Ectodermal cell (in vitro differentiated cells): ENCODE data around the gene KCTD8.

Source experiments
- H3K27ac ChIP-seq: 2 replicates; pipeline ENCODE4 v1.7.0; 2013; ENCODE audit warnings: mild to moderate bottlenecking, low read depth, low read length; ENCODE audit not compliant: insufficient read depth, poor library complexity, severe bottlenecking
- H3K27me3 ChIP-seq: 2 replicates; pipeline ENCODE4 v1.7.0; 2013; ENCODE audit warnings: mild to moderate bottlenecking, low read length; ENCODE audit not compliant: insufficient read depth, control insufficient read depth, poor library complexity, severe bottlenecking
- H3K36me3 ChIP-seq: one replicate; pipeline ENCODE4 v1.7.0; 2013; ENCODE audit warnings: low read length; ENCODE audit not compliant: control insufficient read depth, insufficient read depth
- H3K4me1 ChIP-seq: one replicate; pipeline ENCODE4 v1.7.0; 2013; ENCODE audit warnings: low read length; ENCODE audit not compliant: control insufficient read depth, insufficient read depth
- H3K4me3 ChIP-seq: 2 replicates; pipeline ENCODE4 v1.7.0; 2013; ENCODE audit warnings: low read depth, low read length, control low read depth; ENCODE audit not compliant: insufficient read depth
- H3K9me3 ChIP-seq: 2 replicates; pipeline ENCODE4 v1.7.0; 2013; ENCODE audit warnings: mild to moderate bottlenecking, low read length, moderate library complexity; ENCODE audit not compliant: control insufficient read depth
- WGBS, 2 experiments: methylation state at CpG; one replicate each; pipeline ENCODE4 v1.1.7; 2013; ENCODE audit warnings: missing lambda C conversion rate in 2 of 2; 5-methylcytosine and 5-hydroxymethylcytosine counted together

KCTD8 gene

GRCh38 chr4:44438687-44439086, 9.9 kb downstream of the KCTD8 start:
- Histone ChIP-seq H3K9me3 (no peaks in the 10 kb centered on the region), H3K27me3 (no peaks in the 10 kb centered on the region), H3K4me1 (no peaks in the 10 kb centered on the region), H3K4me3 (no peak overlapping the region), H3K36me3 (no peaks in the 10 kb centered on the region), H3K27ac (no peak overlapping the region)

DNA sequence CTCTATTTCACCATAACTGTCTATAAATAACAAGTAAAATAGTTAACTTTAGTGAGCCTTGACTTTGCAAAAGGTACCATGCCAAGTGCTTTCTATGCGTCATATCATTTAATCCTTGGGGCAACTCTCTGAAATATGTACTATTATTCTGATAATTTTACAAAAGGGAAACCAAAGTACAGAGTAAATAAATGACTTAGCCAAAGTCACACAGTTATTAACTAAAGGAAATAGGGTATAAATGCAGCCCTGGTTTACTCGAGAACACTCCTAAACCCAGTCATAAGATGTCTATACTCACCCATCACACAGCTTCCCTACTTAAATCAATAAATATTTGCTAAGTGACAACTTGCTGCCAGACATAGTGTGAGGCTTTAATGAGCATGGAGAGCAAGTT, 14.4 kb downstream of the KCTD8 start:
- Histone ChIP-seq H3K4me3 (no peak overlapping the region), H3K27ac (no peak overlapping the region), H3K27me3 (no peaks in the 10 kb centered on the region), H3K9me3 (no peaks in the 10 kb centered on the region), H3K4me1 (no peaks in the 10 kb centered on the region), H3K36me3 (no peaks in the 10 kb centered on the region)
- 91 to 100% methylated on average over 1 to 2 of the region's 2 CpGs for WGBS, 2 experiments

DNA sequence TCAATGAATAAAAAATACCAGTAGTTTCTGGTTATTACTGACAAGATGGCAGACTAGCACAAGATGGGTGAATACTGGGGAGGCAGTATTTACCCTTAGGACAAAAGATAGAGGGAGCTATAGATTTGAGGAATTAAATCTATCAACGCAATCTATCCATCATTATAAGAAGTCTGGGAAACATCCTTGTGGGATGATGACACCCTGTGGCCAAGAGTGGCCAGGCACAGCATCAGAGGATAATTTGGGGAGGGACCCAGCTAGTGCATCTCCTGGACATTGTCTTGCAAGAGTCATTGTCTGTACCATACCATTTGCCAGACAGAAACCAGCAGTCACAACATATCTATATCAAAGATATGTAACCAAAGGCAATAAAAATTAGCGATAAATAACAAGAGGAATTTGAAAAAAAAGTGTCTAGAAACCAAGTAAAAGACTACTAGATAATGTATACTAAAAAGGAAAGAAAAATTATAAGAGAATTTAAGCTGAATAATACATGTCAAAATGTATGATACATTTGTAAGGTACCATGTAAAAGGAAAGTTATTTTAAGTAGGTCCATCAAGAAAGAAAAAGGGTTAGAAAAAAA, 22.9 kb downstream of the KCTD8 start:
- WGBS, 2 experiments: 57 to 80% methylated on average over 1 to 2 of the region's 2 CpGs

DNA sequence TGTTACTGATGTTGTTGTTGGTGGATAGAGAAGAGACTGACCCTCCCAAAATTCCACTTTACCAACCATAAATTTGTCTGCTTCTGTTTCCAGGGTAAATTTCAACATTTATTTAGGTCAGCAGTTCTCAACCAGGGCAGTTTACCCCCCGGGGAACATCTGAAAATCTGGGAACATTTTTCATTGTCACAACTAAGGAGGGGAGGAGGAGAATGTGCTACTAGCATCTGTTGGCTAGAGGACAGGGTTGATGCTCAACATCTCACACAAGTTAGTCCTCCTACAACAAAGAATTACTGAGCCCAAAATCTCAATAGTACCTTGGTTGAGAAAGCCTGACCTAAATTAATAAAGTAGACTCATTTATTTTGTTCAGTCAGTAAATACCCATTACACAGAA, 25.7 kb downstream of the KCTD8 start:
- Histone ChIP-seq H3K27me3 (no peaks in the 10 kb centered on the region), H3K9me3 (no peaks in the 10 kb centered on the region), H3K4me1 (no peaks in the 10 kb centered on the region), H3K36me3 (no peaks in the 10 kb centered on the region), H3K27ac (no peak overlapping the region), H3K4me3 (no peak overlapping the region)
- WGBS, 2 experiments: 67 to 95% methylated on average over 1 of the region's 1 CpG

More for the DNA sequence above, 22.9 kb downstream of the KCTD8 start:
- Histone ChIP-seq H3K27ac (no peak overlapping the region), H3K9me3 (no peaks in the 10 kb centered on the region), H3K27me3 (no peaks in the 10 kb centered on the region), H3K4me3 (no peak overlapping the region), H3K4me1 (no peaks in the 10 kb centered on the region), H3K36me3 (no peaks in the 10 kb centered on the region)

GRCh38 chr4:44421330-44422065, 27.1 kb downstream of the KCTD8 start:
- no peaks in the 10 kb centered on the region for H3K9me3 ChIP-seq
- H3K27ac ChIP-seq: no peak overlapping the region
- no peaks in the 10 kb centered on the region for H3K27me3 ChIP-seq
- no peak overlapping the region for H3K4me3 ChIP-seq
- no peaks in the 10 kb centered on the region for H3K4me1 ChIP-seq
- no peaks in the 10 kb centered on the region for H3K36me3 ChIP-seq
- 67 to 96% methylated on average over 1 to 2 of the region's 2 CpGs for WGBS, 2 experiments

- H3K27ac ChIP-seq: no peak overlapping the region
- H3K9me3 ChIP-seq: no peaks in the 10 kb centered on the region
- H3K4me1 ChIP-seq: no peaks in the 10 kb centered on the region
- WGBS, 2 experiments: 93 to 94% methylated on average over 1 of the region's 1 CpG
- no peaks in the 10 kb centered on the region for H3K27me3 ChIP-seq
- H3K4me3 ChIP-seq: no peak overlapping the region
- H3K36me3 ChIP-seq: no peaks in the 10 kb centered on the region
Measured at GRCh38 chr4:44415251-44415650, 33.4 kb downstream of the KCTD8 start.

DNA sequence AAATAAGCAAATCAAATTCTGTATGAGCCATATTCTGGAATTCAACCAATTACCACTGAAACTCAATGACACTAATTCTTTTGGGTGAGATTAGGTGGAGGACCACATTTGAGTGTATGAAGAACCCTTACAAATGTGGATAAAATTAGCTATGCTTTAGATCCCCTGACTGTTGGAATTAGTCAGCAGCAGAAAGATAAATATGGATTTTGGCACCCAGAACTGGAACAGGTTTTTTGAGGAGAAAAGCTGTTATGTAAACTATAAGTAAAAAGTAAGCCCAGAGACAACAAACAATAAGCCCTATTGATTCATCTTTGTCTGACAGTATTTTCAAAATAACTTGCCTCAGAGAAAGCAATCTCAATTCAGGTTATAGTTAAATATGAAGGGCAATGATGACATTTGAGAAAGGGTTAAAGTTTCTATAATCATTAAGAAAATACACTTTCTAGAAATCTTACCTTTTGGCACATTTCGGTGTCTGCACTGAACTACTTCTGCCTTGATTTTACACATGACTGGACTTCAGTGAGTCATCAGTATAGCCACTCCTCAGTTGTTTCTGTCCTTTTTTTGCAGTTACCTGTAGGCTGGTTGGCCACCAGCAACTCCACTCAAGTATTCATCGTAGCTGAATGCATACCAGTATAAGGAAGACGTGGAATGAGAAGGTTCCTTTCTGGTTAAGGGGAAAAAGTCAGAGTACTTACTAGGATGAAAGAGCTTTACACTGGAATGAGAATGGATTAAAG, 80.0 kb downstream of the KCTD8 start:
- WGBS, 2 experiments: 88 to 93% methylated on average over 3 of the region's 3 CpGs
- Histone ChIP-seq H3K36me3 (no peaks in the 10 kb centered on the region), H3K27me3 (no peaks in the 10 kb centered on the region), H3K4me1 (no peaks in the 10 kb centered on the region), H3K4me3 (no peak overlapping the region), H3K27ac (no peak overlapping the region), H3K9me3 (no peaks in the 10 kb centered on the region)

GRCh38 chr4:44354172-44354571, 94.4 kb downstream of the KCTD8 start:
- WGBS, 2 experiments: 92 to 94% methylated on average over 3 of the region's 3 CpGs
- Histone ChIP-seq H3K27me3 (no peaks in the 10 kb centered on the region), H3K27ac (no peak overlapping the region)

DNA sequence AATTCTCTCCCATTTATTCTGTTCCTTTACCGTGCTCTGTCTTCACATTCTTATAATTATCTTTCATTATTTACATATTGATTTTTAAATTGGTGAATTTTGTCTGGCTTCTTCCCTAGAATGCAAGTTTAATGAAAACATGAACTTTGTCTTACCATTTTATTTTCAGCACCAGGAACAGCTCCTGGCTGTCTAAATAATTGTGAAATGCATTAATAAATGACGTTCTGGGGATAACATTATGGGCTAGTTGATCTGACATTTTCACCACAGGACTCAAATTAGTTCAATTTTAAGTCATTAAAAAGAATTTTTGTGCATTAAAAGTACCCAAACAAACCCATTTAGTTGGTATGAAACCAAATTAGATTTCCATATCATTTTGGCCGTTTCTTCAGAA, 97.5 kb downstream of the KCTD8 start:
- 86 to 100% methylated on average over 1 to 3 of the region's 3 CpGs for WGBS, 2 experiments
- no peaks in the 10 kb centered on the region for H3K27me3 ChIP-seq
- no peaks in the 10 kb centered on the region for H3K36me3 ChIP-seq
- no peaks in the 10 kb centered on the region for H3K9me3 ChIP-seq
- no peaks in the 10 kb centered on the region for H3K4me1 ChIP-seq
- no peak overlapping the region for H3K4me3 ChIP-seq
- H3K27ac ChIP-seq: no peak overlapping the region

More at GRCh38 chr4:44354172-44354571, 94.4 kb downstream of the KCTD8 start:
- H3K4me3 ChIP-seq: no peak overlapping the region
- H3K4me1 ChIP-seq: no peaks in the 10 kb centered on the region
- no peaks in the 10 kb centered on the region for H3K9me3 ChIP-seq
- no peaks in the 10 kb centered on the region for H3K36me3 ChIP-seq

DNA sequence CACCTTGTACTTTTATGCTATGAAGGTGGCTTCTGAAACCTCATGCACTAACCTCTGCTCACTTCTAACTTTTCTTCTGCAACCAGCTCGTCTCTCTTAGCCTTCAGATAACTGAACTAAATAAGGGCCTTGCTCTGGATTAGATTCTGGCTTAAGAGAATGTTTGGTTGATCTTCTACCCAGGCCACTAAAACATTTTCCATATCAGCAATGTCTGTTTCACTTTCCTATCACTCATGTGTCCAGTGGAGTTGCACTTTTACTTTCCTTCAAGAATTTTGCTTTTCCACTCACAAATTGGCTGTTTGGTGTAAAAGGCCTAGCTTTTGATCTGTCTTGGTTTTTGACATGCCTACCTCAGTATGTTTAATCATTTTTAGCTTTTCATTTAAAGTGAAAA, 105.8 kb downstream of the KCTD8 start:
- H3K9me3 ChIP-seq: no peaks in the 10 kb centered on the region
- 77 to 100% methylated on average over 1 of the region's 1 CpG for WGBS, 2 experiments
- no peak overlapping the region for H3K27ac ChIP-seq
- H3K27me3 ChIP-seq: no peaks in the 10 kb centered on the region
- no peaks in the 10 kb centered on the region for H3K36me3 ChIP-seq
- H3K4me3 ChIP-seq: no peak overlapping the region
- H3K4me1 ChIP-seq: no peaks in the 10 kb centered on the region
